ENCODE results near the gene STX10. TPM values are rescaled to one million over a fixed set of nuclear protein-coding genes. Genes with fewer than 3 reads are reported as not detected.

Gene STX10
- total and polyA plus RNA-seq, 2 donors (not counting 1 experiment from before 2014, with no cell fraction given), result 48.9 to 69.2 TPM

- H2AFZ ChIP-seq (ENCODE audit: low read length), result no peak overlapping the region
- peak overlapping the region; percentile 100 for H3K4me2 ChIP-seq (ENCODE audit: extremely low read depth, insufficient read depth, low read length)
- peaks cover 49% of the 10 kb centered on the region for H3K79me2 ChIP-seq (ENCODE audit: control insufficient read depth, insufficient read depth, low read length)
- H3K36me3 ChIP-seq (ENCODE audit: control insufficient read depth, insufficient read depth, low read length), result peaks cover 2% of the 10 kb centered on the region
- no peaks in the 10 kb centered on the region for H3K9me3 ChIP-seq (ENCODE audit: control insufficient read depth, insufficient read depth, low read depth, low read length)
- peak overlapping the region; percentile 97 for H3K27ac ChIP-seq (ENCODE audit: insufficient read depth, low read length)
- TF ChIP-seq EZH2 (IDR thresholded peaks at IDR 0.05; ENCODE audit: low read length, missing control alignments), result no peak
- TF ChIP-seq, protein P1, sequence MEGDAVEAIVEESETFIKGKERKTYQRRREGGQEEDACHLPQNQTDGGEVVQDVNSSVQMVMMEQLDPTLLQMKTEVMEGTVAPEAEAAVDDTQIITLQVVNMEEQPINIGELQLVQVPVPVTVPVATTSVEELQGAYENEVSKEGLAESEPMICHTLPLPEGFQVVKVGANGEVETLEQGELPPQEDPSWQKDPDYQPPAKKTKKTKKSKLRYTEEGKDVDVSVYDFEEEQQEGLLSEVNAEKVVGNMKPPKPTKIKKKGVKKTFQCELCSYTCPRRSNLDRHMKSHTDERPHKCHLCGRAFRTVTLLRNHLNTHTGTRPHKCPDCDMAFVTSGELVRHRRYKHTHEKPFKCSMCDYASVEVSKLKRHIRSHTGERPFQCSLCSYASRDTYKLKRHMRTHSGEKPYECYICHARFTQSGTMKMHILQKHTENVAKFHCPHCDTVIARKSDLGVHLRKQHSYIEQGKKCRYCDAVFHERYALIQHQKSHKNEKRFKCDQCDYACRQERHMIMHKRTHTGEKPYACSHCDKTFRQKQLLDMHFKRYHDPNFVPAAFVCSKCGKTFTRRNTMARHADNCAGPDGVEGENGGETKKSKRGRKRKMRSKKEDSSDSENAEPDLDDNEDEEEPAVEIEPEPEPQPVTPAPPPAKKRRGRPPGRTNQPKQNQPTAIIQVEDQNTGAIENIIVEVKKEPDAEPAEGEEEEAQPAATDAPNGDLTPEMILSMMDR (conservative IDR thresholded peaks at IDR 0.05 in 1 of 2, IDR thresholded peaks at IDR 0.05 in 1 of 2; ENCODE audit: low read depth in 1 of 2, low read length in 2 of 2), result no peak
- peak overlapping the region; percentile 97 for H3K9ac ChIP-seq (ENCODE audit: insufficient read depth, low read length)
- no peak for DNase-seq (ENCODE audit: low read depth in 2 of 2)
- no peaks in the 10 kb centered on the region for H4K20me1 ChIP-seq (ENCODE audit: control insufficient read depth, extremely low read depth, insufficient read depth, low read length)
- H3K4me1 ChIP-seq (ENCODE audit: control insufficient read depth, extremely low read depth, insufficient read depth, low read length), result peaks cover 17% of the 10 kb centered on the region
- H3K4me3 ChIP-seq (replicated peaks in 1 of 4; ENCODE audit: control extremely low read depth in 1 of 4, insufficient read depth in 1 of 4, low read depth in 3 of 4, low read length in 4 of 4), result peak overlapping the region; percentile 82 to 90 (median 86)
- no peaks in the 10 kb centered on the region for H3K27me3 ChIP-seq (ENCODE audit: control insufficient read depth, insufficient read depth, low read length)
Observed at GRCh38 chr19:13152356-13152973, 2.3 kb upstream of the STX10 start.

- no peaks in the 10 kb centered on the region for H3K27me3 ChIP-seq (ENCODE audit: control insufficient read depth, insufficient read depth, low read length)
- peak; percentile 94 to 98 for DNase-seq (ENCODE audit: low read depth in 2 of 2)
- no peaks in the 10 kb centered on the region for H4K20me1 ChIP-seq (ENCODE audit: control insufficient read depth, extremely low read depth, insufficient read depth, low read length)
- H3K27ac ChIP-seq (ENCODE audit: insufficient read depth, low read length), result peak overlapping the region; percentile 99
- H2AFZ ChIP-seq (ENCODE audit: low read length), result no peak overlapping the region
- H3K9ac ChIP-seq (ENCODE audit: insufficient read depth, low read length), result peak overlapping the region; percentile 97
- TF ChIP-seq, protein P1 (conservative IDR thresholded peaks at IDR 0.05 in 1 of 2, IDR thresholded peaks at IDR 0.05 in 1 of 2; ENCODE audit: low read depth in 1 of 2, low read length in 2 of 2), result peak in 1 of 2 donors; percentile 20
- TF ChIP-seq EZH2 (IDR thresholded peaks at IDR 0.05; ENCODE audit: low read length, missing control alignments), result no peak
- no peaks in the 10 kb centered on the region for H3K9me3 ChIP-seq (ENCODE audit: control insufficient read depth, insufficient read depth, low read depth, low read length)
- peak overlapping the region; percentile 100 for H3K4me2 ChIP-seq (ENCODE audit: extremely low read depth, insufficient read depth, low read length)
- H3K4me1 ChIP-seq (ENCODE audit: control insufficient read depth, extremely low read depth, insufficient read depth, low read length), result peaks cover 17% of the 10 kb centered on the region
- peaks cover 2% of the 10 kb centered on the region for H3K36me3 ChIP-seq (ENCODE audit: control insufficient read depth, insufficient read depth, low read length)
- H3K79me2 ChIP-seq (ENCODE audit: control insufficient read depth, insufficient read depth, low read length), result peaks cover 49% of the 10 kb centered on the region
- H3K4me3 ChIP-seq (replicated peaks in 1 of 4; ENCODE audit: control extremely low read depth in 1 of 4, insufficient read depth in 1 of 4, low read depth in 3 of 4, low read length in 4 of 4), result peak overlapping the region; percentile 82 to 100 (median 98)
Observed at GRCh38 chr19:13151605-13152355, 1.6 kb upstream of the STX10 start.

DNA sequence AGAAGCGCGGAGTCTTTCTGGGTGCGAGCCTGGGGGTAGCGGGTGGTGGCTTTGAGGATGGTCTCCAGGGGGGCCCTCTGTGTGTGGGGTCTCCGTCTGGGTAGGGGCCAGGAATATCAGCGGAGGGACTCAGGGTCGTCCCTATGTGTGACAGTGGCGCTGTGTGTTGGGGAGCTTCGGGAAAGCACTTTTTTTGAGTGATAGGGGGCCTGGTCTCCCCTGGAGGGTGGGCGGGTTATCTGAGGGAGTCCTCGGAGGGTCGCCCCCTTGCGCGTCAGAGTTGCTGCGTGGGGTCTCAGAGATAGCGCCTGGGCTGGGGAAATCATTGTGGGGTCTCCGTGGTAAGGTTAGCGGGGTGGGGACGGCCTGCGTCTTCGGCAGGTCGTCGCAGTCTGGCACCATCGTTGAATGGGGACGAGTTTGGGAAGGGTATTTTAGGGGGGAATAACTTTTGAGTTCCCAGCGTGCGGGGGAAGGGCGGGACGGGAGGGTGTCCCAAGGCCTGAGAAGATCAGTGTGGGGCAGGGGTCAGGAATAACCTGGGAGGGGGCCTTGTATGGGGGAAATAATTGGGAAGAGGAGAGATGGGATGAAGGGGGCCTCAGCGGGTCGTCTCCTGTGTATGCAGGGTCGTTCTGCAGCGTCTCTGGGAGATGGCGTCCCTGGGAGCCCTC lies 893 bp upstream of the STX10 start:
- Histone ChIP-seq H3K9ac (ENCODE audit: insufficient read depth, low read length) (peak overlapping the region; percentile 97), H3K4me2 (ENCODE audit: extremely low read depth, insufficient read depth, low read length) (peak overlapping the region; percentile 90), H3K79me2 (ENCODE audit: control insufficient read depth, insufficient read depth, low read length) (peaks cover 49% of the 10 kb centered on the region), H3K9me3 (ENCODE audit: control insufficient read depth, insufficient read depth, low read depth, low read length) (no peaks in the 10 kb centered on the region), H3K27me3 (ENCODE audit: control insufficient read depth, insufficient read depth, low read length) (no peaks in the 10 kb centered on the region), H2AFZ (ENCODE audit: low read length) (no peak overlapping the region), H4K20me1 (ENCODE audit: control insufficient read depth, extremely low read depth, insufficient read depth, low read length) (no peaks in the 10 kb centered on the region), H3K4me3 (replicated peaks in 1 of 4; ENCODE audit: control extremely low read depth in 1 of 4, insufficient read depth in 1 of 4, low read depth in 3 of 4, low read length in 4 of 4) (peak overlapping the region; percentile 75 to 100 (median 98)), H3K4me1 (ENCODE audit: control insufficient read depth, extremely low read depth, insufficient read depth, low read length) (peaks cover 15% of the 10 kb centered on the region), H3K36me3 (ENCODE audit: control insufficient read depth, insufficient read depth, low read length) (peaks cover 2% of the 10 kb centered on the region), H3K27ac (ENCODE audit: insufficient read depth, low read length) (peak overlapping the region; percentile 99)
- TF ChIP-seq, protein P1 (conservative IDR thresholded peaks at IDR 0.05 in 1 of 2, IDR thresholded peaks at IDR 0.05 in 1 of 2; ENCODE audit: low read depth in 1 of 2, low read length in 2 of 2), result no peak
- no peak for TF ChIP-seq EZH2 (IDR thresholded peaks at IDR 0.05; ENCODE audit: low read length, missing control alignments)
- no peak for DNase-seq (ENCODE audit: low read depth in 2 of 2)

Measured in fibroblast of lung (primary cell).